HFFc6 (cell line): ENCODE measurements around the gene LAYN. TPM values are rescaled to one million over a fixed set of nuclear protein-coding genes. Genes with fewer than 3 reads are reported as not detected.

Experiments used
- DNase-seq: peaks from one replicate; pipeline ENCODE4 v3.0.0-alpha.2; 2018
- H3K27ac Mint-ChIP-seq: 2 replicates; pipeline ENCODE4 v1.8.0; 2020; ENCODE audit warnings: mild to moderate bottlenecking, mixed read lengths
- H3K27me3 Mint-ChIP-seq: 2 replicates; pipeline ENCODE4 v1.8.0; 2021; ENCODE audit warnings: mild to moderate bottlenecking, moderate library complexity, mixed read lengths; ENCODE audit not compliant: insufficient read depth
- H3K36me3 Mint-ChIP-seq: 2 replicates; pipeline ENCODE4 v1.8.0; 2021; ENCODE audit warnings: low read depth, mixed read lengths
- H3K4me1 Mint-ChIP-seq: 2 replicates; pipeline ENCODE4 v1.8.0; 2020; ENCODE audit warnings: low read depth, mixed read lengths
- H3K4me3 Mint-ChIP-seq: 2 replicates; pipeline ENCODE4 v1.8.0; 2020; ENCODE audit warnings: mild to moderate bottlenecking, moderate library complexity, mixed read lengths
- H3K9me3 Mint-ChIP-seq: 2 replicates; pipeline ENCODE4 v1.8.0; 2020; ENCODE audit warnings: mild to moderate bottlenecking, mixed read lengths
- CTCF ChIP-seq: fragments of 200-600 bp; sonication (generic); IDR thresholded peaks from 2 replicates; pipeline ENCODE4 v1.5.0; 2021; ENCODE audit warnings: antibody characterized with exemption, mild to moderate bottlenecking
- total RNA-seq, 6 experiments: library from RNA; stranded (reverse); fragmentation: NEBNext Ultra II Directional; extraction: Animal tissue kit (Norgen Biotek cat#: 25700); gene quantifications; 2 replicates in 1 of 6; 3 replicates in 5 of 6; pipeline ENCODE4 v1.2.3, GENCODE V29; 2021

LAYN gene
- total RNA-seq, 6 experiments from 2014 or later = 79.1 to 148 (median 132) TPM

- Mint-ChIP-seq H3K4me3 (no peak overlapping the region), H3K9me3 (no peaks in the 10 kb centered on the region), H3K4me1 (peaks cover 37% of the 10 kb centered on the region), H3K27ac (peak overlapping the region; percentile 71), H3K36me3 (peaks cover 11% of the 10 kb centered on the region), H3K27me3 (no peaks in the 10 kb centered on the region; the same call in none of the 2 replicates)
- peak; percentile 11 for DNase-seq
- TF ChIP-seq CTCF = no peak
Observed at GRCh38 chr11:111510311-111510710, 30.2 kb upstream of the LAYN start.

- H3K27ac Mint-ChIP-seq = peak within 1 kb of the TSS; percentile 48; the same call in 1 of the 2 replicates
- DNase-seq = no peak
Observed at GRCh38 chr11:111512296-111513239, 28.0 kb upstream of the LAYN start, which contains the start of gene BTG4. TSS of gene BTG4 (minus strand) at chr11:111512386. CDS start at chr11:111498776, 13,610 bp downstream.

GRCh38 chr11:111513240-111513605, 27.3 kb upstream of the LAYN start:
- peaks cover 6% of the 10 kb centered on the region; the same call in 1 of the 2 replicates for H3K36me3 Mint-ChIP-seq
- TF ChIP-seq CTCF = no peak
- H3K4me1 Mint-ChIP-seq = peaks cover 45% of the 10 kb centered on the region
- no peaks in the 10 kb centered on the region for H3K9me3 Mint-ChIP-seq
- H3K4me3 Mint-ChIP-seq = peak overlapping the region; percentile 52; the same call in 1 of the 2 replicates
- no peak overlapping the region for H3K27ac Mint-ChIP-seq
- no peak for DNase-seq
- H3K27me3 Mint-ChIP-seq = no peaks in the 10 kb centered on the region; the same call in none of the 2 replicates

More at GRCh38 chr11:111512296-111513239, 28.0 kb upstream of the LAYN start, which contains the start of gene BTG4:
- H3K4me3 Mint-ChIP-seq = peak within 1 kb of the TSS; percentile 72
- TF ChIP-seq CTCF = peak; percentile 43
- H3K9me3 Mint-ChIP-seq = no peaks in the 10 kb centered on the region
- peaks cover 45% of the 10 kb centered on the region for H3K4me1 Mint-ChIP-seq
- peaks cover 11% of the 10 kb centered on the region for H3K36me3 Mint-ChIP-seq
- H3K27me3 Mint-ChIP-seq = no peaks in the 10 kb centered on the region; the same call in none of the 2 replicates

- DNase-seq = no peak
- Mint-ChIP-seq H3K27me3 (no peaks in the 10 kb centered on the region; the same call in none of the 2 replicates), H3K4me1 (peaks cover 45% of the 10 kb centered on the region), H3K9me3 (no peaks in the 10 kb centered on the region), H3K4me3 (no peak within 1 kb of the TSS), H3K36me3 (peaks cover 6% of the 10 kb centered on the region; the same call in 1 of the 2 replicates), H3K27ac (no peak within 1 kb of the TSS)
- TF ChIP-seq CTCF = no peak
Observed at GRCh38 chr11:111514216-111515031, 26.1 kb upstream of the LAYN start, which contains the start of gene HOATZ. TSS of gene HOATZ (plus strand) at chr11:111514778. CDS start at chr11:111514785, 7 bp downstream.

GRCh38 chr11:111515591-111515990, 24.9 kb upstream of the LAYN start:
- Mint-ChIP-seq H3K27me3 (no peaks in the 10 kb centered on the region; the same call in none of the 2 replicates), H3K27ac (no peak overlapping the region), H3K9me3 (no peaks in the 10 kb centered on the region), H3K4me3 (no peak overlapping the region), H3K4me1 (peaks cover 43% of the 10 kb centered on the region), H3K36me3 (no peaks in the 10 kb centered on the region)
- TF ChIP-seq CTCF = no peak
- peak; percentile 12 for DNase-seq
